Astrocyte (in vitro differentiated cells and primary cell): Measurements from ENCODE around the gene HTT-AS.

ENCODE experiments used
- CTCF ChIP-seq: IDR thresholded peaks from 2 replicates; pipeline ENCODE4 v1.5.1; 2011; ENCODE audit warnings: low read depth, mild to moderate bottlenecking, inconsistent platforms, low read length, moderate library complexity; ENCODE audit not compliant: insufficient read depth
- EZH2 ChIP-seq: IDR thresholded peaks from 2 replicates; pipeline ENCODE4 v1.6.1; 2012; ENCODE audit warnings: mild to moderate bottlenecking, low read length, inconsistent platforms; ENCODE audit not compliant: insufficient read depth

- TF ChIP-seq CTCF = no peak
- TF ChIP-seq EZH2 = no peak
Observed at GRCh38 chr4:3111461-3111860, 37.1 kb upstream of the HTT-AS start.
